HEK293 (cell line): ENCODE data around the gene OR5K2.

Experiments used
- REST ChIP-seq: fragments of 450-650 bp; formaldehyde crosslinking; IDR thresholded peaks from 2 replicates; pipeline ENCODE4 v1.5.1; 2016; ENCODE audit warnings: missing biosample characterization, missing genetic modification characterization
- SP2 ChIP-seq: fragments of 450-650 bp; formaldehyde crosslinking; IDR thresholded peaks from 2 replicates; pipeline ENCODE4 v1.5.1; 2016; ENCODE audit warnings: missing biosample characterization, missing genetic modification characterization

- no peak for TF ChIP-seq SP2 (tag by site-specific recombination)
- TF ChIP-seq REST: no peak
Observed at GRCh38 chr3:98534168-98534567, 36.7 kb downstream of the OR5K2 start.
